Stimulated activated naive CD8-positive, alpha-beta T cell treated with anti-CD3 and anti-CD28 coated beads, Interleukin-15, Interleukin-2, amounts not matched to agents 100 U/mL and 50 U/mL, for 24 hours (primary cell): ENCODE results near the gene POTEB.
"Not testable (repeated sequence)": the region's sequence is repeated elsewhere in the genome, so short reads cannot be mapped to it uniquely, and the experiment has no call there.

Experiments
- ATAC-seq: fragments of 150-1000 bp; cut with Tn5 transposase; one replicate; pipeline ENCODE4 v1.10.0; 2021
- DNase-seq: peaks from one replicate; pipeline ENCODE4 v3.0.0; 2021

POTEB gene

DNA sequence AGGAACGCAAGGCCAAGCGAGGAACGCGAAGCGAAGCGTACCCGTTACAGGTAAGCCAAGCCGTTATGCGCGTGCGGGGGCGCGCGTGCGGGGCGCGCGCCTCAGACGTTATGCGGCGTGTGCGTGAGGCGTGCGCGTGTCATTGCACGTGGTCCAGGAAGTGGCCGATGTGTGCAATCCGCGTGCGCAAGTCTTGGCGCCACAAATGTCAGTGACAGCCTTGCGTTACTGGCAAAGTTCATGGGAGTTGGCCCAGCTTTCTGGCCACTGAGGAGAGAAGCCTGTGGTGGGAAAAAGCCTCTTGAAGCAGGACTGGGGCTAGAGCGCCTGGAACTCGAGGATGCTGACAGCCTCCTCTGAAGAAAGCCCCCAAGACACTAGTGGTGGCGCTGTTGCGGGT lies at the start of gene POTEB:
POTEB (minus strand) TSS at position 101 of the 400 bp plus-strand sequence. CDS start 489 bp downstream, outside the sequence.
- DNase-seq, ATAC-seq: not testable (repeated sequence)

DNA sequence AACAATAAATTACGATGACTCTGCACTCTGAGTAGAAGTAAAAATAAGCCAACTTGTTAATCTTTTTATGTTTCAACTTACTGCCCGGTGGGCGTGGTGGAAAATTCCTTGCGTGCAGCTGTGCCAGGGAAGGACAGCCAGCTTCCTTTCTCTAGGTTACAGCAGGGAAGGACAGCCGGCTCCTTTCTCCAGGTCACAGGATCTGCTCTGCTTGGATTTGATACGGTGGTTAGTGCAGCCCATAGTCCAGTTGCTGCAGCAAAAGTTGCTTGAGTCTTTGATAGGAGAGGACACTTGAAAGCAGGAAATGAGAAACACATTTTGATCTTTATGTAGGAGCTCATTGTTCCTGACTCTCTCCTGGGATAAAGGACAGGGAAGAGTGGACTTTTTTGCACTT lies 13.4 kb upstream of the POTEB start:
- ATAC-seq: not testable (repeated sequence)

DNA sequence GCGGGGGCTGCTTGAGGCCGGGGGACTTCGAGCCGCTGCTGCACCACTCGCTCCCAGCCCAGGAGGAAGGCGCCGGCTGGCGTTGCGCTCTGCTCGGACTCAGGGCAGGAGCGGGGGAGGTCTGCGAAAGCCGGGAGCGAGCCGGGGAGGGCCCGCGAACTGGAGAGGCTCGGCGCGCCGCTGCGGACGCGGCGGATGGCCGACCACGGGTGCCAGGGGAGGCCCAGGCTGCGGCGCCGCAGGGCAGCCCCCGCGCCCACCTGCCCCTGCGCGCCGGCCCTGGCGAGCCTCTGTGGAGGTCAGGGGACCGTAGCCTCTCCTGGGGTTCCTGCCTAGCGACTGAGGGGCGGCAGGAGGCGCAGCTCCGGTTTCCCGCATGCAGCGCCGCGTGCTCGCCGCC lies 12.0 kb upstream of the POTEB start:
- DNase-seq, ATAC-seq: not testable (repeated sequence)

More for the DNA sequence above, 13.4 kb upstream of the POTEB start:
- DNase-seq: not testable (repeated sequence)

DNA sequence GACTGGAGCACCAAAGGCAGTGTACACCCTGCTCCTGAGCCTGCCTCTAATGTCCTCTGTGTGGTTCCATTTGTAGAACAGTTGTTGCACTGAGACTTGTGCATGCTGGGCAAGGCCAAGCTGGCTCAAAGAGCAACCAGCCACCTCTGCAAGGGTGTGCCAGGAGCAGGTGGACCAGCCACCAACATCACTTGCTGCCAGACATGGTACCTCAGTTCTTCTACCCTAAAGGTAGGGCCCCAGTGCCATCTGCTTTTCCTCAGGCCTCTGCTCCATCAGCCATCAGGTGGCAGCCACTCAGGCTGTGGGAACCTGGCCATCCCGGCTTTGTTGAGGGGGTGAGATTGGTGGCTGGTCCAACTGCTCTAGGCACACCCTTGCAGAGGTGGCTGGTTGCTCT lies 38.7 kb downstream of the POTEB start:
- not testable (repeated sequence) for ATAC-seq, DNase-seq
